ENCODE measurements around the gene GPR176. TPM values are rescaled to one million over a fixed set of nuclear protein-coding genes. Genes with fewer than 3 reads are reported as not detected.

GPR176 gene
- total and polyA plus RNA-seq, 8 donors: 0.16 to 6.8 (median 0.81) TPM

DNA sequence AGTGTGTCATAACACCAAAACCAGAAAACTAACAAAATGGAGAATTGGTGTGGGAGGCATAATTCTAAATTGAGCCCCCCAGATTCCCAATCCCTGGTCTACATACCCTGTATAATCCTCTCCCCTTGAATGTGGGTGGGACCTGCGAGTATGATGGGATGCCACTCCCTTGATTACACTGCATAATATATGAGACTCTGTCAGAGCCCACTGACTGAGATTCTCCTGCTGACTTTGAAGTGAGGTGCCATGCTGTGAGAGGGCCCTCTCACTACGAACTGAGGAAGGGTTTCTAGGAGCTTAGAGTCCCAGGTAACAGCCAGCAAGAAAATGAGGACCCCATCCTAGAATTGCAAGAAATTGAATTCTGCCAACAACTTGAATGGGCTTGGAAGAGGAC is 49.5 kb downstream of the GPR176 start:
- 87 to 95% methylated on average over 2 of the region's 2 CpGs for WGBS, 2 donors
- Histone ChIP-seq H3K27me3 (no peaks in the 10 kb centered on the region), H3K9me3 (no peaks in the 10 kb centered on the region), H3K4me1 (no peaks in the 10 kb centered on the region), H3K4me3 (no peak overlapping the region), H3K36me3 (no peaks in the 10 kb centered on the region), H3K27ac (no peak overlapping the region)
- TF ChIP-seq, protein P1, sequence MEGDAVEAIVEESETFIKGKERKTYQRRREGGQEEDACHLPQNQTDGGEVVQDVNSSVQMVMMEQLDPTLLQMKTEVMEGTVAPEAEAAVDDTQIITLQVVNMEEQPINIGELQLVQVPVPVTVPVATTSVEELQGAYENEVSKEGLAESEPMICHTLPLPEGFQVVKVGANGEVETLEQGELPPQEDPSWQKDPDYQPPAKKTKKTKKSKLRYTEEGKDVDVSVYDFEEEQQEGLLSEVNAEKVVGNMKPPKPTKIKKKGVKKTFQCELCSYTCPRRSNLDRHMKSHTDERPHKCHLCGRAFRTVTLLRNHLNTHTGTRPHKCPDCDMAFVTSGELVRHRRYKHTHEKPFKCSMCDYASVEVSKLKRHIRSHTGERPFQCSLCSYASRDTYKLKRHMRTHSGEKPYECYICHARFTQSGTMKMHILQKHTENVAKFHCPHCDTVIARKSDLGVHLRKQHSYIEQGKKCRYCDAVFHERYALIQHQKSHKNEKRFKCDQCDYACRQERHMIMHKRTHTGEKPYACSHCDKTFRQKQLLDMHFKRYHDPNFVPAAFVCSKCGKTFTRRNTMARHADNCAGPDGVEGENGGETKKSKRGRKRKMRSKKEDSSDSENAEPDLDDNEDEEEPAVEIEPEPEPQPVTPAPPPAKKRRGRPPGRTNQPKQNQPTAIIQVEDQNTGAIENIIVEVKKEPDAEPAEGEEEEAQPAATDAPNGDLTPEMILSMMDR (IDR thresholded peaks at IDR 0.05): no peak
- FAIRE-seq: no peak
- DNase-seq: no peak
- ATAC-seq: no peak
- intact Hi-C loops (cut with DNase I): loop anchor here in 2 of 3 donors (10.0 kb wide), 2 partner anchors 66 to 76 kb away; no protein-coding TSS in a partner anchor

DNA sequence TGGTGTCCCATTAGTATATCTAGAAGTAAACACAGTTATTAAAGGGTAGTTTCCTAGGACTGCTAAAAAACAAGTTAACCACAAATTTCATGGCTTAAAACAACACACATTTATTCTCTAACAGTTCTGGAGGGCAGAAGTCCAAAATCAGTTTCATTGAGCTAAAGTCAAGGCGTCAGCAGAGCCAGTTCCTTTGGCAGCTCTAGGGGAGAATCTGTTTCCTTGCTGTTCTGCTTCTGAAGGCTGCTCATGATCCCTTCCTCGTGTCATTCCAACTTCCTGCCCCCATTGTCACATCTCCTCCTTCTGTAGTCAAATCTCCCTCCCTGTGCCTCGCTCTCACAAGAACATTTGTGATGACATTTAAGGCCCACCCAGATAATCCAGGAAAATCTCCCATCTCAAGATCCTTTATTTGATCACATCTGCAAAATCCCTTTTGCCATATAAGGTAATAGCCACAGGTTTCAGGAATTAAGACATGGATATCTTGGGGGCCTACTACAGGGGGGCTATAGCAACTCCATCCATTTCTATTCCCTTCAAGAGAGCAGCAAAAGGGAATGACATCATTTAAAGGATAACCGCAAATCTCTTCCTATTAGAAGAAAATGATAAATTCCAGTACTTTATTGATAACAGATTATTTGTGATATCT is 50.1 kb downstream of the GPR176 start:
- ATAC-seq (no peak), FAIRE-seq (no peak), DNase-seq (no peak)
- Histone ChIP-seq H3K4me3 (no peak overlapping the region), H3K36me3 (no peaks in the 10 kb centered on the region), H3K9me3 (no peaks in the 10 kb centered on the region), H3K4me1 (no peaks in the 10 kb centered on the region), H3K27me3 (no peaks in the 10 kb centered on the region), H3K27ac (no peak overlapping the region)
- intact Hi-C loops (cut with DNase I): loop anchor here in 2 of 3 donors (10.0 kb wide), 2 partner anchors 65 to 75 kb away; no protein-coding TSS in a partner anchor
- TF ChIP-seq, protein P1 (IDR thresholded peaks at IDR 0.05): no peak
- 76 to 79% methylated on average over 4 of the region's 4 CpGs for WGBS, 2 donors

DNA sequence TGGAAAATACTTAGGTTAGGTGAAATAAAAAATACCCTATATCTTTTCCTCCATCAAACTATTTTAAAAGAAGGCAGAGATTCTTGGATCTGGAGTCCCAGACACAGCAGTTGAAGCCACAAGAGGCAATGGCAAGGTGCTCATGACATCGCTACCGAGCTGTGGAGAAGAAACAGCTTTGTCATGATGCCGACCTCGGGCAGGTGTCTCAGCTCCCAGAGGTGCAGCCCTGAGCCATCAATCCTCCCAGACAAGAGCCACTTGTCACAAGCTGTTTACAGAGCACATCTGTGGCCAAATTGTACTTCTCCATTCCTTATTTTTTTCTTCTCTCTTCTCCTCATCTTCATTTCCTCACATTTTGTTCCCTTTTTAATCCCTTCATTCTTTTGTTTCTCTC is 50.8 kb downstream of the GPR176 start:
- no peak for DNase-seq

GRCh38 chr15:39868396-39868795 is 51.7 kb downstream of the GPR176 start:
- WGBS, 2 donors: 88 to 93% methylated on average over 2 of the region's 2 CpGs
- H3K4me1 ChIP-seq: no peaks in the 10 kb centered on the region
- intact Hi-C loops (cut with DNase I): no loop called here
- DNase-seq: no peak
- no peak overlapping the region for H3K27ac ChIP-seq
- H3K36me3 ChIP-seq: no peaks in the 10 kb centered on the region
- no peak for FAIRE-seq
- ATAC-seq: no peak
- H3K9me3 ChIP-seq: no peaks in the 10 kb centered on the region
- no peaks in the 10 kb centered on the region for H3K27me3 ChIP-seq
- no peak overlapping the region for H3K4me3 ChIP-seq
- TF ChIP-seq, protein P1 (IDR thresholded peaks at IDR 0.05): no peak

More for the DNA sequence above, 50.8 kb downstream of the GPR176 start:
- H3K4me3 ChIP-seq: no peak overlapping the region
- H3K9me3 ChIP-seq: no peaks in the 10 kb centered on the region
- 46 to 55% methylated on average over 4 of the region's 4 CpGs for WGBS, 2 donors
- intact Hi-C loops (cut with DNase I): no loop called here
- no peak overlapping the region for H3K27ac ChIP-seq
- H3K36me3 ChIP-seq: no peaks in the 10 kb centered on the region
- H3K27me3 ChIP-seq: no peaks in the 10 kb centered on the region
- no peak for ATAC-seq
- no peak for FAIRE-seq
- TF ChIP-seq, protein P1 (IDR thresholded peaks at IDR 0.05): no peak
- H3K4me1 ChIP-seq: no peaks in the 10 kb centered on the region

DNA sequence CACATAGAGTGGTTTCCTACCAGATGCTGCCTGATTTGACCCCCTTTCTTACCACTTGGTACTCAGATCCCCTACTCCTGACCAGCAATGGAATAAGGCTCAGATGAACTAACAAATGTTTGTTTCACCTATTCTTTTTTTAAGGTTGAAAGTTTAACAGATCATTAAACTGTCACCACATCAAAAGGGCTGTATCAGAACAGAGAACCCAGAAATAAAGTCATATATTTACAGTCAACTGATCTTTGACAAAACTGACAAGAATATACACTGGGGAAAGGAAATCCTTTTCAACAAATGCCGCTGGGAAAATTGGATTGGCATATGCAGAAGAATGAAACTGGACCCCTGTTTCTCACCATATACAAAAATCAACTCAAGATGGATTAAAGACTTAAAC is 56.0 kb downstream of the GPR176 start:
- intact Hi-C loops (cut with DNase I): no loop called here
- Histone ChIP-seq H3K4me3 (no peak overlapping the region), H3K4me1 (peaks cover 0 to 3% (median 0%) of the 10 kb centered on the region in 3 donors), H3K9me3 (no peaks in the 10 kb centered on the region), H3K36me3 (no peaks in the 10 kb centered on the region), H3K27ac (no peak overlapping the region), H3K27me3 (no peaks in the 10 kb centered on the region)
- no peak for ATAC-seq
- no peak for DNase-seq
- WGBS, 2 donors: 93 to 96% methylated on average over 1 of the region's 1 CpG
- TF ChIP-seq, protein P1 (IDR thresholded peaks at IDR 0.05): no peak
- no peak for FAIRE-seq
